MCF 10A (cell line): ENCODE data around the gene GDF15. TPM values are rescaled to one million over a fixed set of nuclear protein-coding genes. Genes with fewer than 3 reads are reported as not detected.

ENCODE experiments used
- BruUV-seq: library from RNA; stranded (reverse); fragments of 400-500 nt; replicated peaks from 2 replicates; lab custom pipeline; 2021; lab: Mats Ljungman, UMichigan
- CTCF ChIA-PET: fragments of 300-600 bp; sonication (Branson Sonifier 250); formaldehyde crosslinking; extraction: SDS; loops from one replicate; lab custom pipeline; 2021; ENCODE audit warnings: antibody characterized with exemption, inconsistent platforms; lab: Yijun Ruan, JAX
- POLR2A ChIA-PET: fragments of 300-600, 350-650 bp; sonication (Branson Sonifier 250); formaldehyde crosslinking; extraction: SDS; loops from one replicate; lab custom pipeline; 2020; ENCODE audit warnings: antibody characterized with exemption, inconsistent platforms; lab: Yijun Ruan, JAX
- DNase-seq: peaks from one replicate; pipeline ENCODE4 v3.0.0-alpha.2; 2018; ENCODE audit not compliant: unreplicated experiment
- H3K27ac Mint-ChIP-seq: one replicate; pipeline ENCODE4 v1.8.0; 2022; ENCODE audit warnings: mild to moderate bottlenecking, low read depth, mixed read lengths; ENCODE audit not compliant: unreplicated experiment
- H3K27me3 Mint-ChIP-seq: one replicate; pipeline ENCODE4 v1.8.0; 2022; ENCODE audit warnings: mixed read lengths; ENCODE audit not compliant: insufficient read depth, unreplicated experiment
- H3K36me3 Mint-ChIP-seq: one replicate; pipeline ENCODE4 v1.8.0; 2022; ENCODE audit warnings: mild to moderate bottlenecking, moderate library complexity, mixed read lengths; ENCODE audit not compliant: insufficient read depth, unreplicated experiment
- H3K4me1 Mint-ChIP-seq: one replicate; pipeline ENCODE4 v1.8.0; 2022; ENCODE audit warnings: mixed read lengths; ENCODE audit not compliant: insufficient read depth, unreplicated experiment
- H3K4me3 Mint-ChIP-seq: one replicate; pipeline ENCODE4 v1.8.0; 2022; ENCODE audit warnings: mild to moderate bottlenecking, moderate library complexity, mixed read lengths; ENCODE audit not compliant: unreplicated experiment
- H3K9me3 Mint-ChIP-seq: one replicate; pipeline ENCODE4 v1.8.0; 2022; ENCODE audit warnings: mixed read lengths; ENCODE audit not compliant: unreplicated experiment
- CTCF ChIP-seq: fragments of 200-600 bp; IDR thresholded peaks from one replicate; pipeline ENCODE4 v1.8.0; 2022; ENCODE audit warnings: antibody characterized with exemption, mild to moderate bottlenecking; ENCODE audit not compliant: unreplicated experiment
- intact Hi-C: fragments of 100-400 bp; cut with micrococcal nuclease; formaldehyde crosslinking; loops from 2 replicates; pipeline ENCODE4 v1.14.1; 2022
- total RNA-seq: library from RNA; stranded (reverse); gene quantifications from 2 replicates; pipeline ENCODE4 v1.2.3, GENCODE V29; 2022

The GDF15 gene
- total RNA-seq, 1 experiment from 2014 or later = 193 TPM

- Mint-ChIP-seq H3K4me3 (peak overlapping the region; percentile 77), H3K27me3 (no peaks in the 10 kb centered on the region), H3K9me3 (no peaks in the 10 kb centered on the region), H3K4me1 (peaks cover 29% of the 10 kb centered on the region), H3K36me3 (peaks cover 7% of the 10 kb centered on the region), H3K27ac (peak overlapping the region; percentile 72)
- intact Hi-C loops = no loop called here
- TF ChIP-seq CTCF = no peak
- no peak for DNase-seq
- BruUV-seq = no TSS peak
- POLR2A ChIA-PET = interaction anchor here (0.6 to 2.7 kb wide), 20 partner anchors 12 to 141 kb away, joined by 3 to 24 read pairs (median 4); partner anchors contain the start of genes ELL, GDF15, JUND and LSM4
- CTCF ChIA-PET = interaction anchor here (0.6 to 2.9 kb wide), 15 partner anchors 8 to 610 kb away, joined by 3 to 10 read pairs (median 4); no protein-coding TSS in a partner anchor
Measured at GRCh38 chr19:18419699-18420460, 33.9 kb downstream of the GDF15 start.

- intact Hi-C loops = no loop called here
- no peak for DNase-seq
- Mint-ChIP-seq H3K27me3 (no peaks in the 10 kb centered on the region), H3K27ac (no peak overlapping the region), H3K36me3 (peaks cover 7% of the 10 kb centered on the region), H3K9me3 (no peaks in the 10 kb centered on the region), H3K4me3 (peak overlapping the region; percentile 77), H3K4me1 (peaks cover 33% of the 10 kb centered on the region)
- no TSS peak for BruUV-seq
- CTCF ChIA-PET = interaction anchor here (0.9 to 2.9 kb wide), 5 partner anchors 9 to 142 kb away, joined by 3 to 8 read pairs (median 3); no protein-coding TSS in a partner anchor
- POLR2A ChIA-PET = interaction anchor here (1.3 to 2.7 kb wide), 3 partner anchors 18 to 142 kb away, joined by 4 to 12 read pairs (median 4); partner anchors contain the start of gene ELL
- no peak for TF ChIP-seq CTCF
Measured at GRCh38 chr19:18420930-18421329, 35.0 kb downstream of the GDF15 start.

GRCh38 chr19:18421371-18421959 lies 35.5 kb downstream of the GDF15 start:
- peak overlapping the region; percentile 66 for H3K27ac Mint-ChIP-seq
- H3K4me3 Mint-ChIP-seq = peak overlapping the region; percentile 77
- peaks cover 36% of the 10 kb centered on the region for H3K4me1 Mint-ChIP-seq
- ChIA-PET CTCF (interaction anchor here (1.0 to 2.9 kb wide), 5 partner anchors 10 to 143 kb away, joined by 3 to 8 read pairs (median 3); no protein-coding TSS in a partner anchor), POLR2A (interaction anchor here (0.6 to 1.4 kb wide), 3 partner anchors 17 to 261 kb away, joined by 3 to 4 read pairs (median 4); no protein-coding TSS in a partner anchor)
- BruUV-seq = no TSS peak
- H3K9me3 Mint-ChIP-seq = no peaks in the 10 kb centered on the region
- intact Hi-C loops = no loop called here
- DNase-seq = no peak
- no peaks in the 10 kb centered on the region for H3K27me3 Mint-ChIP-seq
- peaks cover 7% of the 10 kb centered on the region for H3K36me3 Mint-ChIP-seq
- no peak for TF ChIP-seq CTCF
